ENCODE data around the gene PTPRC. TPM values are rescaled to one million over a fixed set of nuclear protein-coding genes. Genes with fewer than 3 reads are reported as not detected.

PTPRC gene
- total and polyA plus RNA-seq, 2 donors (not counting 3 experiments of a cell fraction or from before 2014, with no cell fraction given): not detected

DNA sequence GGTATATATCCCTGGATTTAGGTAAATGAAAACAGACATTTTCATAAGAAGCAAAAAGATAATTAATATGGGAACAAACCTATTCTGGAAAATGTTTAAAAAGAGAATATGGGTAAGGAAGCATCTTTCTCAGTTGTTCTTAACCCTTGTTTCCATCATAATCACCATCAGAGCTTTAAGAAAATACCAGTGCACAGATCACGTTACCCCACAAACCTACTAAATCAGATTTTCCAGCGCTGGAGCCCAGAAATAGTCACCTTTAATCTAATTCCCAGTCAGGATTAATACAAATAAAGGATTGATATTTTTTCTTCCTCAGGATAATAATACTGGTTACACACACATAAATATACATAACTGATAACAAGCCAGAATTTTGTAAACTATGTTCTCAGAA lies 44.6 kb downstream of the PTPRC start:
- H3K9me3 ChIP-seq (replicated peaks; ENCODE audit: control insufficient read depth, insufficient read depth, low read length): no peaks in the 10 kb centered on the region
- peaks cover 9% of the 10 kb centered on the region for H3K4me1 ChIP-seq (ENCODE audit: control insufficient read depth, extremely low read depth, insufficient read depth, low read length)
- H3K4me3 ChIP-seq (replicated peaks in 1 of 3; ENCODE audit: insufficient read depth in 1 of 3, low read depth in 1 of 3, low read length in 3 of 3): no peak overlapping the region
- DNase-seq (ENCODE audit: low read depth, low spot score): no peak
- H3K79me2 ChIP-seq (ENCODE audit: control insufficient read depth, insufficient read depth, low read length): no peaks in the 10 kb centered on the region
- no peaks in the 10 kb centered on the region for H3K36me3 ChIP-seq (ENCODE audit: control insufficient read depth in 2 of 2, extremely low read depth in 1 of 2, insufficient read depth in 2 of 2, low read length in 2 of 2)
- no peak overlapping the region for H3K9ac ChIP-seq (replicated peaks; ENCODE audit: extremely low read depth, insufficient read depth, low read length)
- POLR2A ChIA-PET: no interaction called here
- dilution Hi-C loops (cut with MboI; ENCODE audit: extremely low pct_ligation_motif_present, low sequenced_read_pairs) (no loop called here), intact Hi-C loops (cut with micrococcal nuclease) (loop anchor here (10.0 kb wide), 3 partner anchors 329 to 1279 kb away; no protein-coding TSS in a partner anchor)
- no peak overlapping the region for H2AFZ ChIP-seq (ENCODE audit: low read depth, low read length)
- no peak for TF ChIP-seq JUN (IDR thresholded peaks at IDR 0.05; ENCODE audit: borderline replicate concordance, insufficient read depth, insufficient read length, low read depth)
- no peak for TF ChIP-seq POLR2AphosphoS5 (IDR thresholded peaks at IDR 0.05; ENCODE audit: insufficient read depth, low read depth, low read length)
- TF ChIP-seq GATA2 (IDR thresholded peaks at IDR 0.05; ENCODE audit: insufficient read depth, insufficient read length, low read depth, low read length): no peak
- TF ChIP-seq EZH2 (IDR thresholded peaks at IDR 0.05; ENCODE audit: borderline replicate concordance, low read depth, low read length, severe bottlenecking): no peak
- no peak for TF ChIP-seq POLR2A (IDR thresholded peaks at IDR 0.05; ENCODE audit: low read depth, low read length)
- TF ChIP-seq CTCF (IDR thresholded peaks at IDR 0.05; ENCODE audit: extremely low read depth in 1 of 2, insufficient read depth in 1 of 2, low read depth in 1 of 2, low read length in 2 of 2): no peak
- no peak for TF ChIP-seq MAX (IDR thresholded peaks at IDR 0.05; ENCODE audit: insufficient read depth, insufficient read length)
- TF ChIP-seq MYC (IDR thresholded peaks at IDR 0.05; ENCODE audit: low read depth, low read length): no peak
- TF ChIP-seq FOS (IDR thresholded peaks at IDR 0.05; ENCODE audit: borderline replicate concordance, insufficient read depth, low read length): no peak
- no TSS peak for BruUV-seq (replicated peaks)
- no peaks in the 10 kb centered on the region for H3K27me3 ChIP-seq (ENCODE audit: control insufficient read depth in 2 of 2, insufficient read depth in 2 of 2, low read length in 2 of 2)
- CTCF ChIA-PET: interaction anchor here (1.1 to 2.3 kb wide), 5 partner anchors 9 to 1164 kb away, joined by 3 to 7 read pairs (median 6); no protein-coding TSS in a partner anchor
- no peaks in the 10 kb centered on the region for H4K20me1 ChIP-seq (replicated peaks; ENCODE audit: control insufficient read depth, extremely low read depth, insufficient read depth, low read length)
- no peak overlapping the region for H3K27ac ChIP-seq (ENCODE audit: insufficient read depth, low read depth, low read length)
- H3K9me1 ChIP-seq (replicated peaks; ENCODE audit: control insufficient read depth, extremely low read depth, insufficient read depth, low read length): no peaks in the 10 kb centered on the region
- no peak overlapping the region for H3K4me2 ChIP-seq (ENCODE audit: insufficient read depth, low read length)
- FAIRE-seq: no peak
